H9 (cell line): Measurements from ENCODE around the gene ALKBH5. TPM values are rescaled to one million over a fixed set of nuclear protein-coding genes. Genes with fewer than 3 reads are reported as not detected.

Experiments used
- DNase-seq: peaks from one replicate; pipeline ENCODE4 v3.0.0-alpha.2; 2017
- H2AFZ ChIP-seq: one replicate; pipeline ENCODE4 v1.6.1; 2013; ENCODE audit warnings: mild to moderate bottlenecking, low read length, control low read depth, moderate library complexity
- H2AK5ac ChIP-seq: 2 replicates; pipeline ENCODE4 v1.6.1; 2013; ENCODE audit warnings: low read length, control low read depth, mixed read lengths; ENCODE audit not compliant: insufficient read length
- H2BK120ac ChIP-seq: one replicate; pipeline ENCODE4 v1.6.1; 2013; ENCODE audit warnings: low read depth, mild to moderate bottlenecking, low read length, control low read depth, inconsistent platforms; ENCODE audit not compliant: poor library complexity, severe bottlenecking
- H2BK12ac ChIP-seq: 2 replicates; pipeline ENCODE4 v1.6.1; 2013; ENCODE audit warnings: low read length, control low read depth, mixed read lengths, low read depth; ENCODE audit not compliant: insufficient read length
- H2BK15ac ChIP-seq: 2 replicates; pipeline ENCODE4 v1.6.1; 2013; ENCODE audit warnings: low read depth, low read length, control low read depth
- H2BK20ac ChIP-seq: one replicate; pipeline ENCODE4 v1.6.1; 2013; ENCODE audit warnings: low read depth, mild to moderate bottlenecking, low read length, control low read depth, inconsistent platforms; ENCODE audit not compliant: poor library complexity, severe bottlenecking
- H2BK5ac ChIP-seq: 2 replicates; pipeline ENCODE4 v1.6.1; 2013; ENCODE audit warnings: low read length, control low read depth, mixed read lengths; ENCODE audit not compliant: insufficient read length
- H3K14ac ChIP-seq: 2 replicates; pipeline ENCODE4 v1.6.1; 2013; ENCODE audit warnings: low read length, control low read depth; ENCODE audit not compliant: insufficient read depth
- H3K18ac ChIP-seq: 2 replicates; pipeline ENCODE4 v1.6.1; 2013; ENCODE audit warnings: low read depth, mild to moderate bottlenecking, mixed read lengths, low read length, control low read depth; ENCODE audit not compliant: insufficient read length
- H3K23ac ChIP-seq: 2 replicates; pipeline ENCODE4 v1.6.1; 2013; ENCODE audit warnings: low read length, control low read depth, mixed read lengths, low read depth; ENCODE audit not compliant: insufficient read length
- H3K23me2 ChIP-seq: 2 replicates; pipeline ENCODE4 v1.6.1; 2013; ENCODE audit warnings: low read depth, mild to moderate bottlenecking, mixed read lengths, low read length, control low read depth; ENCODE audit not compliant: insufficient read length, poor library complexity, severe bottlenecking
- H3K27ac ChIP-seq: 2 replicates; pipeline ENCODE4 v1.5.1; 2013; ENCODE audit warnings: low read length, control low read depth, mixed read lengths, low read depth; ENCODE audit not compliant: insufficient read length
- H3K27me3 ChIP-seq: 2 replicates; pipeline ENCODE4 v1.6.1; 2013; ENCODE audit warnings: low read length, control low read depth, inconsistent platforms; ENCODE audit not compliant: insufficient read depth
- H3K4ac ChIP-seq: 2 replicates; pipeline ENCODE4 v1.6.1; 2013; ENCODE audit warnings: low read depth, mild to moderate bottlenecking, control low read depth, inconsistent platforms, low read length, moderate library complexity
- H3K4me1 ChIP-seq: 2 replicates; pipeline ENCODE4 v1.6.1; 2013; ENCODE audit warnings: low read length, control low read depth, inconsistent platforms; ENCODE audit not compliant: insufficient read depth
- H3K4me2 ChIP-seq: 2 replicates; pipeline ENCODE4 v1.6.1; 2013; ENCODE audit warnings: low read length, control low read depth, mixed read lengths; ENCODE audit not compliant: insufficient read length, insufficient read depth
- H3K56ac ChIP-seq: 2 replicates; pipeline ENCODE4 v1.6.1; 2013; ENCODE audit warnings: low read depth, mild to moderate bottlenecking, mixed read lengths, low read length, control low read depth; ENCODE audit not compliant: insufficient read length
- H3K79me1 ChIP-seq: 2 replicates; pipeline ENCODE4 v1.6.1; 2013; ENCODE audit warnings: low read depth, mild to moderate bottlenecking, moderate library complexity, low read length, control low read depth, inconsistent platforms; ENCODE audit not compliant: insufficient read depth, poor library complexity, severe bottlenecking
- H3K79me2 ChIP-seq: 2 replicates; pipeline ENCODE4 v1.6.1; 2013; ENCODE audit warnings: low read length, control low read depth, inconsistent platforms; ENCODE audit not compliant: insufficient read depth
- H3K9ac ChIP-seq: 2 replicates; pipeline ENCODE4 v1.6.1; 2013; ENCODE audit warnings: low read length, control low read depth, mixed read lengths; ENCODE audit not compliant: insufficient read length; ENCODE audit errors: extremely low read depth
- H3K9me3 ChIP-seq: one replicate; pipeline ENCODE4 v1.6.1; 2013; ENCODE audit warnings: low read depth, low read length, inconsistent platforms; ENCODE audit not compliant: control insufficient read depth
- H3T11ph ChIP-seq: one replicate; pipeline ENCODE4 v1.6.1; 2013; ENCODE audit warnings: mild to moderate bottlenecking, low read length, control low read depth, inconsistent platforms
- H4K20me1 ChIP-seq: one replicate; pipeline ENCODE4 v1.6.1; 2013; ENCODE audit not compliant: control insufficient read depth, insufficient read length, insufficient read depth
- H4K5ac ChIP-seq: 2 replicates; pipeline ENCODE4 v1.6.1; 2013; ENCODE audit warnings: low read depth, mild to moderate bottlenecking, mixed read lengths, low read length, control low read depth; ENCODE audit not compliant: insufficient read length
- H4K8ac ChIP-seq: replicated peaks from 2 replicates; pipeline ENCODE4 v1.6.1; 2013; ENCODE audit warnings: low read length, control low read depth, mixed read lengths, low read depth; ENCODE audit not compliant: insufficient read length
- H4K91ac ChIP-seq: 2 replicates; pipeline ENCODE4 v1.6.1; 2013; ENCODE audit warnings: low read depth, mild to moderate bottlenecking, moderate library complexity, mixed read lengths, low read length, control low read depth; ENCODE audit not compliant: insufficient read length
- H3K27ac Mint-ChIP-seq, 3 experiments: 2 replicates in 2 of 3; 3 replicates in 1 of 3; pipeline ENCODE4 v1.8.0; 2020 to 2021; ENCODE audit warnings: mixed read lengths in 3 of 3, mild to moderate bottlenecking in 1 of 3, moderate library complexity in 1 of 3
- H3K27me3 Mint-ChIP-seq: 2 replicates; pipeline ENCODE4 v1.8.0; 2021; ENCODE audit warnings: low read depth, mild to moderate bottlenecking, moderate library complexity, mixed read lengths
- H3K36me3 Mint-ChIP-seq, 3 experiments: 2 replicates in 2 of 3; 3 replicates in 1 of 3; pipeline ENCODE4 v1.8.0; 2020 to 2021; ENCODE audit warnings: low read depth in 3 of 3, mixed read lengths in 3 of 3; ENCODE audit not compliant: insufficient read depth in 1 of 3
- H3K4me1 Mint-ChIP-seq, 2 experiments: 2 replicates each; pipeline ENCODE4 v1.8.0; 2020; ENCODE audit warnings: mixed read lengths in 2 of 2
- H3K4me3 Mint-ChIP-seq, 2 experiments: 2 replicates in 1 of 2; 3 replicates in 1 of 2; pipeline ENCODE4 v1.8.0; 2020 to 2021; ENCODE audit warnings: mild to moderate bottlenecking in 2 of 2, mixed read lengths in 2 of 2, moderate library complexity in 1 of 2
- H3K9me3 Mint-ChIP-seq, 2 experiments: 2 replicates in 1 of 2; 3 replicates in 1 of 2; pipeline ENCODE4 v1.8.0; 2020; ENCODE audit warnings: mild to moderate bottlenecking in 2 of 2, mixed read lengths in 2 of 2, moderate library complexity in 1 of 2
- CTCF ChIP-seq: fragments of 200-600 bp; sonication (generic); conservative IDR thresholded peaks from 3 replicates; pipeline ENCODE4 v1.8.0; 2021; ENCODE audit warnings: antibody characterized with exemption, mild to moderate bottlenecking
- WGBS: extraction: QIAGEN DNeasy Blood & Tissue Kit; methylation state at CpG from one replicate; pipeline ENCODE4 v1.1.7; 2013; ENCODE audit warnings: missing lambda C conversion rate, low lambda C conversion rate, mixed read lengths; ENCODE audit not compliant: insufficient read length; ENCODE audit errors: extremely low coverage; 5-methylcytosine and 5-hydroxymethylcytosine counted together
- total RNA-seq: library from RNA; stranded (reverse); gene quantifications from 2 replicates; pipeline ENCODE4 v1.2.1, GENCODE V29; 2021

Gene ALKBH5
- total RNA-seq, 1 experiment from 2014 or later: 89.8 TPM

GRCh38 chr17:18231164-18231563 lies 47.5 kb downstream of the ALKBH5 start:
- H3K27me3 ChIP-seq: no peaks in the 10 kb centered on the region
- DNase-seq: no peak
- H3K14ac ChIP-seq: no peak overlapping the region; the same call in 1 of the 2 replicates
- H3K4ac ChIP-seq: no peak overlapping the region
- H3K9me3 ChIP-seq: no peaks in the 10 kb centered on the region
- H3K4me1 ChIP-seq: no peaks in the 10 kb centered on the region
- H3T11ph ChIP-seq: no peak overlapping the region
- no peak overlapping the region for H2BK20ac ChIP-seq
- no peak overlapping the region for H3K56ac ChIP-seq
- no peak for TF ChIP-seq CTCF
- H3K4me3 Mint-ChIP-seq: no peak overlapping the region
- H3K23me2 ChIP-seq: peaks cover 3% of the 10 kb centered on the region
- H4K5ac ChIP-seq: no peak overlapping the region
- H2BK120ac ChIP-seq: no peak overlapping the region
- no peak overlapping the region for H2BK15ac ChIP-seq
- no peak overlapping the region for H3K18ac ChIP-seq
- peaks cover 14 to 22% of the 10 kb centered on the region in 2 experiments for H3K4me1 Mint-ChIP-seq
- no peak overlapping the region for H2AFZ ChIP-seq
- no peaks in the 10 kb centered on the region for H3K9me3 Mint-ChIP-seq
- no peaks in the 10 kb centered on the region for H3K27me3 Mint-ChIP-seq
- H3K27ac ChIP-seq: no peak overlapping the region
- H3K4me2 ChIP-seq: no peak overlapping the region
- H2BK12ac ChIP-seq: no peak overlapping the region
- no peak overlapping the region for H4K91ac ChIP-seq
- H3K79me2 ChIP-seq: peaks cover 25% of the 10 kb centered on the region; the same call in 1 of the 2 replicates
- H2AK5ac ChIP-seq: no peak overlapping the region
- no peak overlapping the region for H4K8ac ChIP-seq
- no peak overlapping the region for H3K23ac ChIP-seq
- peaks cover 14 to 36% (median 35%) of the 10 kb centered on the region in 3 experiments; a peak in 6 of 7 replicates for H3K36me3 Mint-ChIP-seq
- no CpG with 5 or more reads among the region's 9 CpGs for WGBS
- H2BK5ac ChIP-seq: no peak overlapping the region
- peak overlapping the region in 2 of 3 experiments; percentile 48 to 65; a peak in 2 of 7 replicates for H3K27ac Mint-ChIP-seq
- no peaks in the 10 kb centered on the region for H4K20me1 ChIP-seq
- H3K9ac ChIP-seq: no peak overlapping the region
- H3K79me1 ChIP-seq: peaks cover 9% of the 10 kb centered on the region
